C4-2B (cell line): Measurements from ENCODE around the gene ESR2.

Experiments used
- CTCF ChIP-seq: fragments of 450-650 bp; conservative IDR thresholded peaks from 2 replicates; pipeline ENCODE4 v1.5.1; 2017; ENCODE audit warnings: mild to moderate bottlenecking
- ZFX ChIP-seq: fragments of 450-650 bp; IDR thresholded peaks from 2 replicates; pipeline ENCODE4 v1.6.1; 2017

GRCh38 chr14:64324461-64324860, 30.3 kb upstream of the ESR2 start:
- TF ChIP-seq CTCF (no peak), ZFX (no peak)
